Mucosa of descending colon (tissue), 3 donors: ENCODE results near the gene ITCH. TPM values are rescaled to one million over a fixed set of nuclear protein-coding genes. Genes with fewer than 3 reads are reported as not detected.
A peak's percentile ranks its signal among the peaks of the same experiment; 100 is the strongest.
"Not testable (repeated sequence)": the region's sequence is repeated elsewhere in the genome, so short reads cannot be mapped to it uniquely, and the experiment has no call there.

ENCODE experiments used
- ATAC-seq: fragments of 200-7000 bp; cut with Tn5 transposase; one replicate; pipeline ENCODE4 v1.9.1; 2020; ENCODE audit warnings: mild to moderate bottlenecking, moderate library complexity
- DNase-seq, 3 donors: peaks; one replicate each; pipeline ENCODE4 v3.0.0-alpha.2; 2020
- H3K36me3 ChIP-seq: fragments of 200-600 bp; one replicate; pipeline ENCODE4 v1.8.0; 2021; ENCODE audit warnings: low read depth, mild to moderate bottlenecking
- H3K4me1 ChIP-seq: fragments of 200-600 bp; one replicate; pipeline ENCODE4 v1.8.0; 2021; ENCODE audit warnings: low read depth, mild to moderate bottlenecking
- H3K4me3 ChIP-seq: fragments of 200-600 bp; one replicate; pipeline ENCODE4 v1.8.0; 2021; ENCODE audit warnings: mild to moderate bottlenecking
- H3K9me3 ChIP-seq: fragments of 200-600 bp; one replicate; pipeline ENCODE4 v1.8.0; 2021; ENCODE audit warnings: mild to moderate bottlenecking
- CTCF ChIP-seq: fragments of 200-600 bp; IDR thresholded peaks from one replicate; pipeline ENCODE4 v1.8.0; 2022; ENCODE audit warnings: antibody characterized with exemption, mild to moderate bottlenecking
- intact Hi-C, 2 donors: fragments of 100-400 bp; cut with DNase I in 1 of 2; cut with micrococcal nuclease in 1 of 2; formaldehyde crosslinking; loops; one replicate each; pipeline versions ENCODE4 v1.11.0 to v1.11.1; 2022; cut with DNase I, micrococcal nuclease
- total RNA-seq, 3 donors: library from RNA; stranded (reverse); fragmentation: NEBNext Ultra II Directional in 2 of 3; extraction: Animal tissue kit (Norgen Biotek cat#: 25700) in 2 of 3; gene quantifications; one replicate each; pipeline versions ENCODE4 v1.2.1 to v1.2.4, GENCODE V29; 2021 to 2023
- donor health status: DM: no; HTN: no; CAD: no; lungs with moderate emphysema.
- donor health status: DM: no; HTN: no; CAD: no.
- donor health status: DM: no; HTN: yes; CAD: no.

ITCH gene
- total RNA-seq, 3 donors from 2014 or later: 60.0 to 81.0 (median 75.0) TPM

GRCh38 chr20:34332262-34332920 is 30.7 kb upstream of the ITCH start:
- ATAC-seq (no peak), DNase-seq (no peak)
- intact Hi-C loops: no loop called here
- Histone ChIP-seq H3K4me1 (peaks cover 3% of the 10 kb centered on the region), H3K36me3 (no peaks in the 10 kb centered on the region), H3K9me3 (no peaks in the 10 kb centered on the region), H3K4me3 (no peak overlapping the region)
- no peak for TF ChIP-seq CTCF

DNA sequence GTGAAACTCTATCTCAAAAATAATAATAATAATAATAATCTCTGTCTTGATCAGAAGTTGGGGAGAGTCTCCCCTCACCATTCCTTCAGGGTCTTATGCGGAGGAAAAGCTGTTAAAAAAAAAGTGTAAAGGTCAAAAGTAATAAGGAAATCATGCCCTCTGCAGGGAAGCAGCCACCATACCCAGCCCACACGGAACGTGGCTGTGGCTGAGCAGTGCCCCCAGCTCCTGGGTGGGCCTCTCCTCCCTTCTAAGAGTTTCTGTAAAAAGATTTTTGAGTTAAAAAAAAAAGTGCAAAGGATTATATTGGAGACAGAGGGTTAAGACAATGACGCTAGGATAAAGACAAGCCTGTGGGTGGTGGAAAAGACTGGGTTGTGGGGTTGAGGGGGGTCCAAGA is 29.3 kb upstream of the ITCH start:
- intact Hi-C loops: no loop called here

DNA sequence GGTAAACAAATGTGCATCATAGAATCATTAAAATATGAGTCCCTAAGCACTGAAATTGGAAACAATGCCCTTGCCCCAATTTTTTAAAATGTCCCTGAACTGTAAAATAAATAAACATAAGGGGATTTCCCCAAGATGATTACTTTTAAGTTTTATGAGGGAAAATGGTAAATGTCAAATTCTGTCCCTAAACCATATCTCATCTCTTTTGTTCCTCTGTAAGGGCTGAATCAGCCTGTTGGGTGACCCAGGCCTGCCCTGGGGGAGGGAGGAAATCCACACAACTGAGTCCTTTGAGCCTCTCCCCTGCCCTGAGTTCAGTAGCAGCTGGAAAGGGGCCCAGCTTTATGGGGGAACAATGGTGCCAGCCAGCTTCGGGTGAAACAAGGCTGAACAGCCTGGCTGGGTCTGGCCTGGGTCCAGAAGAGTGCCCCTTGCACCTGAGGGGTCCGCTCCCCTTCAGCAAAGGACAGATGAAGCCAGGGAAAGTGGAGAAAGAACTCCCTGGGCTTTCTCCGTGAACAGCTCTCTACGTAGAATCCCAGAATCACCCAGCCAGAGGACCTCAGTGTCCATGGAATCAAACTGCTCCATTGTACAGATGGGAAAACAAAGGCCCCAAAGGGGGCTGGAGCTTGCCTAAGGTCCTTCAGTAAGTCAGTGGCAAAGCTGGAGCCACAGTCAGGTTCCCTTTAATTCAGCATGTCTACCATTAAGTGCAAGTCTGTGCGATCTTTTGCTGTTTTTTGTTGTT is 28.2 kb upstream of the ITCH start:
- no peak for DNase-seq
- TF ChIP-seq CTCF: no peak
- intact Hi-C loops: no loop called here
- no peak for ATAC-seq
- H3K4me3 ChIP-seq: no peak overlapping the region
- H3K36me3 ChIP-seq: no peaks in the 10 kb centered on the region
- H3K4me1 ChIP-seq: peaks cover 3% of the 10 kb centered on the region
- no peaks in the 10 kb centered on the region for H3K9me3 ChIP-seq

More for the DNA sequence above, 29.3 kb upstream of the ITCH start:
- DNase-seq: peak in 1 of 3 donors; percentile 40
- H3K4me3 ChIP-seq: no peak overlapping the region
- H3K4me1 ChIP-seq: peaks cover 3% of the 10 kb centered on the region
- ATAC-seq: peak; percentile 75
- H3K9me3 ChIP-seq: no peaks in the 10 kb centered on the region
- H3K36me3 ChIP-seq: no peaks in the 10 kb centered on the region
- no peak for TF ChIP-seq CTCF

DNA sequence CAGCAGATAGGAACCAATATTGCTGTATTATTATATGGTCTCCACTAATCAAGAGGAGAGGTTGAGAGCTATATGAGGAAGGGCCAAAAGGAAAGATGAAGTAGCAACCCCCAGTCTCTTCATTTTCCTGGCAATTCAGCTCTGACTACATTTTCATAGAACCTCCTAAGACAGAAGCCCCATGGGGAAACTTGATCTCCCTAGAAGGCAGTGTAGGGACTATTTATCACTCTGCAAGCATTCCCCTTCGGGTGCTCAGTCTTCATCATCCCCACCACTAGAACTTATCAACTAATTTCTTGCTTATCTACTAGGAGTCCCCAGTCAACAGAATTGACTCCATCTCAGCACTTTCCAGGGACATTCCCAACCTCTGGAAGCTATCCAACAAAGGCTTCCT is 25.5 kb upstream of the ITCH start:
- Histone ChIP-seq H3K4me3 (no peak overlapping the region), H3K9me3 (no peaks in the 10 kb centered on the region), H3K36me3 (no peaks in the 10 kb centered on the region), H3K4me1 (peaks cover 3% of the 10 kb centered on the region)
- TF ChIP-seq CTCF: no peak
- no peak for DNase-seq
- no peak for ATAC-seq
- intact Hi-C loops: no loop called here

DNA sequence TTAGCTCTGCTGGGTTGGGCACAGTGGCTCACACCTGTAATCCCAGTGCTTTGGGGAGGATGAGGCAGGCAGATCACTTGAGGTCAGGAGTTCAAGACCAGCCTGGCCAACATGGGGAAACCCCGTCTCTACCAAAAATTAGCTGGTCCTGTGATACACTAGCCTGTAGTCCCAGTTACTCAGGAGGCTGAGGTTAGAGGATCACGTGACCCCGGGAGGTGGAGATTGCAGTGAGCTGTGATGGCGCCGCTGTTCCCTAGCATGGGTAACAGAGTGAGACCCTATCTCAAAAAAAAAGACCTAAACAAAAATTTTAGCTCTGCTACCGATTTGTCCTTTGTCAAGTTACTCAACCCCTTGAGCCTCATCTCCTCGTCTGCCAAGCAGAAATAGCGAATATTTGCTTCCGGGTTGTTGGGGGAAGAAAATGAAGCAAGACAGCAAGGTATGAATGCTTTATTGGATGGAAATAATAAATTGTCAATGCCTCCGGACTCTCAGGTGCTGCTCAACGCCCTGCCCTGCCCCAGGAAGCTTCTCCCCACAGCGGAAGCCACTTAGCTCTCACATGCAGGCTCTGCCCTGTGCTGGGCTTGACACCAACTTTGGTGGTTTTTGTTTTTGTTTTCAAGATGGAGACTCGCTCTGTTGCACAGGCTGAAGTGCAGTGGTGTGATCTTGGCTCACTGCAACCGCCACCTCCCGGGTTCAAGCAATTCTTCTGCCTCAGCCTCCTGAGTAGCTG is 24.9 kb upstream of the ITCH start:
- H3K9me3 ChIP-seq: no peaks in the 10 kb centered on the region
- DNase-seq (no peak), ATAC-seq (no peak)
- TF ChIP-seq CTCF: no peak
- peaks cover 3% of the 10 kb centered on the region for H3K4me1 ChIP-seq
- intact Hi-C loops: no loop called here
- no peaks in the 10 kb centered on the region for H3K36me3 ChIP-seq
- H3K4me3 ChIP-seq: no peak overlapping the region

DNA sequence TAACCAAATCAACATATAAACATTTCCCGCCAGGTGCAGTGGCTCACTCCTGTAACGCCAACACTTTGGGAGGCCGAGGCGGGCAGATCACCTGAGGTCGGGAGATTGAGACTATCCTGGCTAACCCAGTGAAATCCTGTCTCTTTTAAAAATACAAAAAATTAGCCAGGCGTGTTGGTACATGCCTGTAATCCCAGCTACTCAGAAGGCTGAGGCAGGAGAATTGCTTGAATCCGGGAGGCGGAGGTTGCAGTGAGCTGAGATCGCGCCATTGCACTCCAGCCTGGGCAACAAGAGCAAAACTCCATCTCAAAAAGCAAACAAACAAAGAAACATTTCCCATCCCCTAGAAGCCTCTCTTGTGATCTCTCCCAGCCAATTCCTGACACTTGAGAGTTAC is 22.3 kb upstream of the ITCH start:
- H3K36me3 ChIP-seq, H3K4me1 ChIP-seq, H3K9me3 ChIP-seq, intact Hi-C loops, DNase-seq, ATAC-seq, H3K4me3 ChIP-seq: not testable (repeated sequence)

- not testable (repeated sequence) for H3K9me3 ChIP-seq
Observed at GRCh38 chr20:34341199-34341598, 21.9 kb upstream of the ITCH start.

More at GRCh38 chr20:34341199-34341598, 21.9 kb upstream of the ITCH start:
- H3K36me3 ChIP-seq, H3K4me3 ChIP-seq, DNase-seq, intact Hi-C loops, ATAC-seq, H3K4me1 ChIP-seq: not testable (repeated sequence)
